Activated naive CD4-positive, alpha-beta T cell treated with anti-CD3 and anti-CD28 coated beads for 36 hours (primary cell): Measurements from ENCODE around the gene TMPO. TPM values are rescaled to one million over a fixed set of nuclear protein-coding genes. Genes with fewer than 3 reads are reported as not detected.
"Not testable (repeated sequence)": the region's sequence is repeated elsewhere in the genome, so short reads cannot be mapped to it uniquely, and the experiment has no call there.

Source experiments
- CTCF ChIA-PET: fragments of 350-600 bp; sonication (Branson Sonifier 250); formaldehyde crosslinking; loops from one replicate; lab custom pipeline; 2021; ENCODE audit warnings: antibody characterized with exemption; lab: Charles Lee
- DNase-seq: peaks from one replicate; pipeline ENCODE4 v3.0.0-alpha.2; 2020
- H3K27ac Mint-ChIP-seq: one replicate; pipeline ENCODE4 v1.8.0; 2021; ENCODE audit warnings: mild to moderate bottlenecking, mixed read lengths
- H3K27me3 Mint-ChIP-seq: one replicate; pipeline ENCODE4 v1.8.0; 2021; ENCODE audit warnings: low read depth, mixed read lengths
- H3K36me3 Mint-ChIP-seq: one replicate; pipeline ENCODE4 v1.8.0; 2021; ENCODE audit warnings: low read depth, mixed read lengths
- H3K4me1 Mint-ChIP-seq: one replicate; pipeline ENCODE4 v1.8.0; 2021; ENCODE audit warnings: low read depth, mixed read lengths
- H3K4me3 Mint-ChIP-seq: one replicate; pipeline ENCODE4 v1.8.0; 2021; ENCODE audit warnings: mild to moderate bottlenecking, moderate library complexity, mixed read lengths
- H3K9me3 Mint-ChIP-seq: one replicate; pipeline ENCODE4 v1.8.0; 2021; ENCODE audit warnings: mixed read lengths
- intact Hi-C: fragments of 100-400 bp; cut with micrococcal nuclease; formaldehyde crosslinking; loops from one replicate; pipeline ENCODE4 v1.15.1; 2023
- total RNA-seq, 2 experiments: library from RNA; stranded (reverse); gene quantifications; one replicate each; pipeline ENCODE4 v1.2.3, GENCODE V29; 2021

TMPO gene
- total RNA-seq, 2 experiments from 2014 or later: 326 to 330 TPM

GRCh38 chr12:98587084-98587483, 71.7 kb downstream of the TMPO start:
- H3K4me1 Mint-ChIP-seq: no peaks in the 10 kb centered on the region
- H3K4me3 Mint-ChIP-seq: no peak overlapping the region
- no peak overlapping the region for H3K27ac Mint-ChIP-seq
- CTCF ChIA-PET: interaction anchor here (1.3 kb wide), 1 partner anchor 40 kb away, joined by 3 read pairs; no protein-coding TSS in a partner anchor
- H3K36me3 Mint-ChIP-seq: no peaks in the 10 kb centered on the region
- no peaks in the 10 kb centered on the region for H3K27me3 Mint-ChIP-seq
- H3K9me3 Mint-ChIP-seq: no peaks in the 10 kb centered on the region
- intact Hi-C loops: no loop called here
- DNase-seq: no peak

GRCh38 chr12:98591209-98591608, 75.8 kb downstream of the TMPO start:
- no peaks in the 10 kb centered on the region for H3K9me3 Mint-ChIP-seq
- H3K4me1 Mint-ChIP-seq: peaks cover 15% of the 10 kb centered on the region
- CTCF ChIA-PET: interaction anchor here (1.7 kb wide), 1 partner anchor 24 kb away, joined by 6 read pairs; no protein-coding TSS in a partner anchor
- H3K4me3 Mint-ChIP-seq: no peak overlapping the region
- H3K27ac Mint-ChIP-seq: no peak overlapping the region
- intact Hi-C loops: loop anchor here (5.0 kb wide), 2 partner anchors 59 to 151 kb away; no protein-coding TSS in a partner anchor
- H3K27me3 Mint-ChIP-seq: no peaks in the 10 kb centered on the region
- peaks cover 22% of the 10 kb centered on the region for H3K36me3 Mint-ChIP-seq
- DNase-seq: no peak

- Mint-ChIP-seq H3K36me3 (peaks cover 32% of the 10 kb centered on the region), H3K4me3 (peak overlapping the region; percentile 93), H3K27ac (peak overlapping the region; percentile 96), H3K4me1 (peaks cover 22% of the 10 kb centered on the region), H3K9me3 (no peaks in the 10 kb centered on the region), H3K27me3 (no peaks in the 10 kb centered on the region)
- peak; percentile 20 for DNase-seq
- intact Hi-C loops: loop anchor here (1.0 to 5.0 kb wide), 12 partner anchors 26 to 1687 kb away; partner anchors contain the start of genes ACTR6, APAF1, DEPDC4 and SCYL2
- CTCF ChIA-PET: interaction anchor here (0.7 to 1.5 kb wide), 7 partner anchors 23 to 61 kb away, joined by 3 to 4 read pairs (median 3); partner anchors contain the start of gene IKBIP
Measured at GRCh38 chr12:98592825-98593322, 77.5 kb downstream of the TMPO start.

GRCh38 chr12:98593351-98594049, 78.1 kb downstream of the TMPO start, which contains the start of gene SLC25A3:
Gene SLC25A3, plus strand, starts transcription at chr12:98593686. Its CDS starts 293 bp downstream, at chr12:98593979.
- Mint-ChIP-seq H3K4me1 (peaks cover 22% of the 10 kb centered on the region), H3K36me3 (peaks cover 37% of the 10 kb centered on the region), H3K27me3 (no peaks in the 10 kb centered on the region), H3K4me3 (peak within 1 kb of the TSS; percentile 93), H3K27ac (peak within 1 kb of the TSS; percentile 96), H3K9me3 (no peaks in the 10 kb centered on the region)
- intact Hi-C loops: loop anchor here (1.0 to 5.0 kb wide), 12 partner anchors 26 to 1687 kb away; partner anchors contain the start of genes ACTR6, APAF1, DEPDC4 and SCYL2
- DNase-seq: peak; percentile 94
- CTCF ChIA-PET: interaction anchor here (0.8 to 4.7 kb wide), 6 partner anchors 27 to 61 kb away, joined by 3 to 27 read pairs (median 4); partner anchors contain the start of gene IKBIP

- DNase-seq: no peak
- H3K36me3 Mint-ChIP-seq: peaks cover 42% of the 10 kb centered on the region
- intact Hi-C loops: loop anchor here (5.0 kb wide), 2 partner anchors 62 to 148 kb away; no protein-coding TSS in a partner anchor
- no peaks in the 10 kb centered on the region for H3K9me3 Mint-ChIP-seq
- H3K4me3 Mint-ChIP-seq: peak overlapping the region; percentile 93
- no peaks in the 10 kb centered on the region for H3K27me3 Mint-ChIP-seq
- peak overlapping the region; percentile 96 for H3K27ac Mint-ChIP-seq
- H3K4me1 Mint-ChIP-seq: peaks cover 22% of the 10 kb centered on the region
- CTCF ChIA-PET: interaction anchor here (0.6 to 4.7 kb wide), 3 partner anchors 27 to 162 kb away, joined by 4 to 27 read pairs (median 11); no protein-coding TSS in a partner anchor
Measured at GRCh38 chr12:98594050-98594835, 78.9 kb downstream of the TMPO start.

- DNase-seq: peak; percentile 52
- peak overlapping the region; percentile 96 for H3K27ac Mint-ChIP-seq
- no peaks in the 10 kb centered on the region for H3K9me3 Mint-ChIP-seq
- peak overlapping the region; percentile 93 for H3K4me3 Mint-ChIP-seq
- peaks cover 22% of the 10 kb centered on the region for H3K4me1 Mint-ChIP-seq
- intact Hi-C loops: no loop called here
- CTCF ChIA-PET: interaction anchor here (1.1 to 4.7 kb wide), 2 partner anchors 29 to 49 kb away, joined by 4 to 27 read pairs; no protein-coding TSS in a partner anchor
- peaks cover 48% of the 10 kb centered on the region for H3K36me3 Mint-ChIP-seq
- no peaks in the 10 kb centered on the region for H3K27me3 Mint-ChIP-seq
Measured at GRCh38 chr12:98595243-98595988, 80.0 kb downstream of the TMPO start.

- H3K9me3 Mint-ChIP-seq, intact Hi-C loops, H3K27me3 Mint-ChIP-seq, DNase-seq, H3K4me3 Mint-ChIP-seq: not testable (repeated sequence)
- Mint-ChIP-seq H3K36me3 (peaks cover 55% of the 10 kb centered on the region), H3K4me1 (peaks cover 22% of the 10 kb centered on the region), H3K27ac (peak overlapping the region; percentile 59)
- CTCF ChIA-PET: interaction anchor here (0.6 to 4.7 kb wide), 3 partner anchors 28 to 128 kb away, joined by 3 to 27 read pairs (median 4); no protein-coding TSS in a partner anchor
Measured at GRCh38 chr12:98597313-98597712, 81.9 kb downstream of the TMPO start.

Other genes starting within 250 kb of the TMPO start
- 100 to 1,000 TPM; 714 to 732 TPM for gene SLC25A3, start 78.1 kb downstream of the TMPO start, total RNA-seq
- 10 to 100 TPM; 14.5 to 16.8 TPM for gene IKBIP, start 129.2 kb downstream of the TMPO start, total RNA-seq
- 10 to 100 TPM; 13.6 to 14.5 TPM for gene APAF1, start 129.7 kb downstream of the TMPO start, total RNA-seq